Thymus (tissue), 11 donors: ENCODE results near the gene PNPLA4. TPM values are rescaled to one million over a fixed set of nuclear protein-coding genes. Genes with fewer than 3 reads are reported as not detected.
A peak's percentile ranks its signal among the peaks of the same experiment; 100 is the strongest.

Experiments
- DNase-seq, 9 donors: peaks; one replicate each; pipeline ENCODE4 v3.0.0-alpha.2; 2013; ENCODE audit warnings: low spot score in 9 of 9, low read depth in 6 of 9, missing footprints in 1 of 9
- H3K27ac ChIP-seq, 2 donors: one replicate each; pipeline ENCODE4 v1.5.1; 2013; ENCODE audit warnings: control low read depth in 1 of 2, low read depth in 1 of 2, low read length in 1 of 2, mild to moderate bottlenecking in 1 of 2, moderate library complexity in 1 of 2
- H3K27me3 ChIP-seq, 2 donors: one replicate each; pipeline ENCODE4 v1.5.1; 2013; ENCODE audit warnings: low read length in 1 of 2; ENCODE audit not compliant: control insufficient read depth in 2 of 2, insufficient read depth in 1 of 2
- H3K36me3 ChIP-seq, 2 donors: one replicate each; pipeline ENCODE4 v1.5.1; 2013; ENCODE audit warnings: low read length in 1 of 2, mild to moderate bottlenecking in 1 of 2, moderate library complexity in 1 of 2; ENCODE audit not compliant: control insufficient read depth in 2 of 2, insufficient read depth in 2 of 2
- H3K4me1 ChIP-seq, 2 donors: one replicate each; pipeline ENCODE4 v1.5.1; 2013; ENCODE audit warnings: low read length in 2 of 2; ENCODE audit not compliant: control insufficient read depth in 2 of 2, insufficient read depth in 2 of 2
- H3K4me3 ChIP-seq, 2 donors: one replicate each; pipeline ENCODE4 v1.5.1; 2013; ENCODE audit warnings: low read length in 2 of 2, control low read depth in 1 of 2, mild to moderate bottlenecking in 1 of 2
- H3K9me3 ChIP-seq, 2 donors: one replicate each; pipeline ENCODE4 v1.5.1; 2013; ENCODE audit warnings: low read length in 1 of 2, mild to moderate bottlenecking in 1 of 2; ENCODE audit not compliant: control insufficient read depth in 2 of 2, insufficient read depth in 1 of 2
- WGBS: extraction: QIAGEN DNeasy Blood & Tissue Kit; methylation state at CpG from one replicate; pipeline ENCODE4 v1.1.7; 2013; 5-methylcytosine and 5-hydroxymethylcytosine counted together
- polyA plus RNA-seq: library from polyadenylated mRNA; stranded (reverse); fragments of 200-250 nt; gene quantifications from one replicate; pipeline ENCODE4 v1.2.3, GENCODE V29; 2013
- total RNA-seq: library from RNA; stranded (reverse); fragments of 120-200 nt; gene quantifications from one replicate; pipeline ENCODE4 v1.2.4, GENCODE V29; 2013
- donor health status: healthy.

The PNPLA4 gene
- total and polyA plus RNA-seq, 2 donors, result 9.1 to 18.3 TPM

DNA sequence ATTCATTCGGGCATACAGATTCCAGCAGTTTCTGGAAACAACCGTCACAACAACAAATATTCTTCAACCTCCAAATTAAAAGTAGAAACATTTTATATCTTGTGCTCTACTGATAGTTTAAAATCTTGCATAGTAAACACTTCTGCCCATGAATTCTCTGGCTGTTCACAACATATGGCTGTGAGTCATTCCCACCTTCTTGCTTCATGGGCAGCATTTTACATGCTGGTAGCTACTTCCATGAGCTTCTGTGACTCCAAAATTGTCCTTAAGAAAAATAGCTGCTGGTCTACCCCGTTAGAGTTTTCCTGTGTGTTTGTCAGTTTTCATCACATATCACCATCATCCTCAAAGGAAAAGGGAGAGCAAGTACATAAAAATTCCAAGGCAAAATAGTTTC, 22.7 kb downstream of the PNPLA4 start:
- no peak overlapping the region for H3K4me3 ChIP-seq
- H3K27ac ChIP-seq, result no peak overlapping the region
- no peaks in the 10 kb centered on the region for H3K9me3 ChIP-seq
- H3K27me3 ChIP-seq, result no peaks in the 10 kb centered on the region
- no peak for DNase-seq
- H3K36me3 ChIP-seq, result peaks cover 0 to 12% of the 10 kb centered on the region in 2 donors
- H3K4me1 ChIP-seq, result no peaks in the 10 kb centered on the region
- WGBS, result 97% methylated on average over 3 of the region's 3 CpGs

DNA sequence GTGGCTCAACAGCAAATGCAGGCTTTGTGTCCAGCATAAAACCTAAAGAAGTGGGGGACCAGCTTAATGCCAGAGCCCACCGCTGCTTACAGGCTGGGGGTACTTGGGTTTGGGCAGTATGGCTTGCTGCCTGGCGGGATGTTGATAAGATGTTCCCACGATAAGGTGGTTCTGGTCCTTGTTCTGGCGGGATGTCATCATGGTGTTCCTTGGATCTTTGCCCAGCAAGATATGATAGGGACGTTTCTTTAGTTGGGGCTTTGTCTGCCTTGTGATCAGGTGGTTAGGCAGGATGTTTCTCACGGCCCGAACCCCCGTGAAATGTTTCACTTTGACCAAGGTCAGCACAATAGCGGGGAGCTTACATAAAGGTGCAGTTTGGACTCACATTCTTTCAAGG, 35.3 kb downstream of the PNPLA4 start:
- no peaks in the 10 kb centered on the region for H3K27me3 ChIP-seq
- H3K4me3 ChIP-seq, result no peak overlapping the region
- H3K36me3 ChIP-seq, result no peaks in the 10 kb centered on the region
- WGBS, result 90% methylated on average over 9 of the region's 9 CpGs
- no peak overlapping the region for H3K27ac ChIP-seq
- no peaks in the 10 kb centered on the region for H3K9me3 ChIP-seq
- peaks cover 0 to 13% of the 10 kb centered on the region in 2 donors for H3K4me1 ChIP-seq
- no peak for DNase-seq

DNA sequence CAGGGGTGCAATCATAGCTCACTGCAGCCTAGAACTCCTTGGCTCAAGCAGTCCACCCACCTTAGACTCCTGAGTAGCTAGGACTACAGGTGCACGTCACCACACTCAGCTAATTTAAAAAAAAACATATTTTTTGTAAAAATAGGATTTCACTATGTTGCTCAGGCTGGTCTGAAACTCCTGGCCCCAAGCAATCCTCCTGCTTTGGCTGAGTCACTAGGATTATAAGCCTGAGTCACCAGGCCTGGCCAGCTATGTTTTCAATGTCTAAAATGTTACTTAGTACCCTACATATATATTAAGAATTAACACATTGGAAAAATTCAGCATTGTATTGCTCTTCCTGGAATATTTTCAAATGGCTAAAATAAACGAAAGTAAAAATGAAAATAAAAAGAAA, 37.5 kb downstream of the PNPLA4 start:
- 89% methylated on average over 2 of the region's 2 CpGs for WGBS
- H3K36me3 ChIP-seq, result no peaks in the 10 kb centered on the region
- peaks cover 0 to 13% of the 10 kb centered on the region in 2 donors for H3K4me1 ChIP-seq
- H3K4me3 ChIP-seq, result no peak overlapping the region
- peak overlapping the region in 1 of 2 donors; percentile 76 for H3K27ac ChIP-seq
- no peak for DNase-seq
- no peaks in the 10 kb centered on the region for H3K27me3 ChIP-seq
- no peaks in the 10 kb centered on the region for H3K9me3 ChIP-seq

DNA sequence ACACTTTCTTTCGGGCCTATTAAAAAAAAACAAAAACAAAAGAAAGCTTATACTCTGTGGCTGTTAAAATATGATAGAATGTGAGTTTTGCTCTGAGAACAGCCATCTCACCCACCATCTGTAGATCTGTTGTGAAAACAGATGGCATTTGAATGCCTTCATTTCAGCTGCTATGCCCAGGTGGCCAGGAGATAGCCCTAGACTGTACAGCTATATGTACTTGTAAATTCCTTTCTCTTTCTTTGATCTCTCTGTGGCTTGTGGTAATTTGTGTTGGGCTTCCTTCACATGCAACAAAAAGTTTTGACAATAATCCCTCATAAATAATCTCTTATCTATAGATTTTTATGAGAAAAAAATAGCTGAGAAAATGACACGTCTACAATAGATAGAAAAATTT, 38.1 kb downstream of the PNPLA4 start:
- peak in 8 of 9 donors; percentile 4 to 55 (median 15) for DNase-seq
- Histone ChIP-seq H3K4me3 (no peak overlapping the region), H3K36me3 (no peaks in the 10 kb centered on the region), H3K9me3 (no peaks in the 10 kb centered on the region), H3K27ac (peak overlapping the region in 1 of 2 donors; percentile 76), H3K4me1 (peaks cover 0 to 13% of the 10 kb centered on the region in 2 donors), H3K27me3 (no peaks in the 10 kb centered on the region)
- WGBS, result 16% methylated on average over 2 of the region's 2 CpGs

DNA sequence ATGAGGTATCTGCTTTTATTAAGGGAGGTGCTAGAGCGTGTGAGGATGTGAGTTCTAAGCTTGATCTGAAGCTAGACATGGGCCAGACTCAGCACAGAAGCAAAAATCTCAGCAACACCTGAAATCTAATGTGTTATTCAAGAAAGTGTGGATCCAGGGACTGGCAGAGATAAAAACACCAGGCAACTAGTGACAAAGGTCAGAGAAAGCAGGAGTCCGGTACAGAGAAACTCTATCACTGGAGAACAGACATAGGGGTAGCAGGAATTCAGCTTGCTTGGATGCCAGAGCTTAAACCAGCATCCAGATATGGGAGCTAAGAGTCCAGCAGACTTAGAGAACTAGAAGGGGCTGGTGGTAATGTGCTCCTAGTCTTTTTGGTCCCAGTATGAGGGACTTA, 50.3 kb downstream of the PNPLA4 start:
- no peaks in the 10 kb centered on the region for H3K4me1 ChIP-seq
- no peak overlapping the region for H3K27ac ChIP-seq
- WGBS, result 80% methylated on average over 2 of the region's 2 CpGs
- no peaks in the 10 kb centered on the region for H3K9me3 ChIP-seq
- DNase-seq, result no peak
- H3K36me3 ChIP-seq, result no peaks in the 10 kb centered on the region
- H3K27me3 ChIP-seq, result no peaks in the 10 kb centered on the region
- no peak overlapping the region for H3K4me3 ChIP-seq

DNA sequence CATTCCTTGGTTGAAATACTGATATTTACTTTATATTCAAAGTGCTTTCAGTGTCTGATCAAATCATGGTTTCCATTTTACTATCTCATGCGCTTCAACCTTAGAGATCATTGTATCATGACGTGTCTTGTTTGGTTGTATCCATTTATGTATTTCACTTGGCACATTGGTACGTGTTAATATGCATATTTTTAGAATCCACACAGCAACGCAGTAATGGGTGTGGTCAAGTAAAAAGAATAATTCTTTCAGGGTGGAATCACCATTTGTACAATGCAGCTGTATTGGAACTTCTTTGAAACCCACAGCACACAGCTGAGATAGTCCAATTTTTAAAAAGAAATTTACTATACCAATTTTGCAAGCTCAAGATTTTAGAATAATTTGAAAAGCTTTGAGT, 55.2 kb downstream of the PNPLA4 start:
- H3K4me1 ChIP-seq, result no peaks in the 10 kb centered on the region
- no peak overlapping the region for H3K4me3 ChIP-seq
- DNase-seq, result no peak
- 88% methylated on average over 4 of the region's 4 CpGs for whole genome bisulfite sequencing
- no peaks in the 10 kb centered on the region for H3K27me3 ChIP-seq
- no peak overlapping the region for H3K27ac ChIP-seq
- no peaks in the 10 kb centered on the region for H3K9me3 ChIP-seq
- no peaks in the 10 kb centered on the region for H3K36me3 ChIP-seq

DNA sequence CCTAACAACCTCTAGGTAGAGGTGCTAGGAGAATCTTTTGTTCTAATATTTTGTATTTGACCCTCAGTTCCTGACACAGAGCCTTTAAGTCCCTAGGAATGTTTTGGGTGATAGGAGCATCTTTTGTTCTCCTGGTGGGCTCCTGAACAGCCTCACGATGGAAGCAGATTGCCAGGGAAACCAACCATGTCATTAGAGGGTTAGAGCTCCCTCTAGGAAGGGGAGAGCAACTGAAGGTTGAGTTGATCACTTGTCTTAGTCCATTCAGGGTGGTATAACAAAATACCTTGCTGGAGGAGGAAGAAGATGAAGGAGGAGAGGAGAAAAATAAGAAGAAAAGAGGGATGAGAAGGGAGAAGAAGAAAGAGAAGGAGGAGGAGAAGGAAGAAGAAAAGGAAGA, 75.0 kb downstream of the PNPLA4 start:
- WGBS, result 34% methylated on average over 1 of the region's 1 CpG
- Histone ChIP-seq H3K27me3 (no peaks in the 10 kb centered on the region), H3K4me1 (no peaks in the 10 kb centered on the region), H3K27ac (no peak overlapping the region), H3K36me3 (no peaks in the 10 kb centered on the region), H3K4me3 (no peak overlapping the region), H3K9me3 (no peaks in the 10 kb centered on the region)
- DNase-seq, result no peak

Other genes with a start within 250 kb of the PNPLA4 start
- not detected for gene VCX, start 84.2 kb downstream of the PNPLA4 start, total RNA-seq
- not detected for gene VCX, start 84.2 kb downstream of the PNPLA4 start, polyA plus RNA-seq
- gene VCX2, start 243.9 kb upstream of the PNPLA4 start, total RNA-seq, result not detected
- not detected for gene VCX2, start 243.9 kb upstream of the PNPLA4 start, polyA plus RNA-seq